ENCODE measurements around the gene MARCHF7. TPM values are rescaled to one million over a fixed set of nuclear protein-coding genes. Genes with fewer than 3 reads are reported as not detected.

Gene MARCHF7
- total RNA-seq, 1 experiment from 2014 or later = 90.7 TPM

GRCh38 chr2:159710601-159711180 lies 1.6 kb upstream of the MARCHF7 start:
- no peak for DNase-seq
- ChIA-PET POLR2A (no interaction called here), CTCF (no interaction called here)
- Histone ChIP-seq H3K27me3 (replicated peaks; ENCODE audit: control insufficient read depth, insufficient read depth, low read length) (no peaks in the 10 kb centered on the region), H3K4me1 (peaks cover 26% of the 10 kb centered on the region), H3K4me3 (ENCODE audit: low read depth, low read length) (no peak overlapping the region), H3K36me3 (ENCODE audit: control insufficient read depth, insufficient read depth, low read length) (no peaks in the 10 kb centered on the region), H3K9me3 (no peaks in the 10 kb centered on the region)
- Mint-ChIP-seq H3K27ac (ENCODE audit: unreplicated experiment) (no peak overlapping the region), H3K36me3 (ENCODE audit: insufficient read depth, unreplicated experiment) (peaks cover 38% of the 10 kb centered on the region), H3K4me3 (ENCODE audit: unreplicated experiment) (peak overlapping the region; percentile 26), H3K9me3 (ENCODE audit: unreplicated experiment) (no peaks in the 10 kb centered on the region), H3K4me1 (ENCODE audit: low read depth, unreplicated experiment) (peaks cover 25% of the 10 kb centered on the region), H3K27me3 (ENCODE audit: insufficient read depth, unreplicated experiment) (no peaks in the 10 kb centered on the region)
- intact Hi-C loops (cut with micrococcal nuclease; ENCODE audit: unreplicated experiment) = loop anchor here (5.0 kb wide), 1 partner anchor 423 kb away; the partner anchor contains the start of gene WDSUB1
- TF ChIP-seq CTCF (IDR thresholded peaks at IDR 0.05; ENCODE audit: insufficient read depth in 1 of 2, low read depth in 1 of 2, low read length in 1 of 2, severe bottlenecking in 1 of 2, unreplicated experiment in 1 of 2) = no peak
- no TSS peak for BruUV-seq (replicated peaks)

DNA sequence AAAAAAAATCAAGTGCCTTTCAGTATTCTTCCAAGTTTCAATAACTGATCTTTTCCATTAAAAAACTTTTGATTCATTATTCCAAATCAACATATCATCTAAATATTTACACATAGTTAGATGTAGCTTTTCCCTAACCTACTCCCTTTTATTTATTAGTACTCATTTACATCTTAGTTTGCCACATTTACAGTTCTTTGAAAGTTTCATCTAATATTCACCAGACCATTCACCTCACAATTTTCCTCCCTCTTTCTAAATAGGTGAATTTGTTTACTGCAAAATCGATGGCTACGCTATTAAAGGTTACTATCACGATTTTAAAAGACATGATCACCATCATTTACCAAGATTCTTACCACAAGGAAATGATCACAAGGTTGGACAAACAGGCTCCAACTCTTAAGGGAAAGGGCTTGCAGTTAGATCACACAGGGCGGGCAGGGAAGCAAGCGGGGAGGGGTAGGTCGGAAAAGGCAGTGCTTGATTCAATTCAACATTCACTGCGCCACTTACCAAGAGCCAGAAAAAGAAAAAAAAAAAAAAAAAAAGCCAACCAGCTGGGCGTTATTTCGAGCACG lies 654 bp upstream of the MARCHF7 start:
- H3K4me3 Mint-ChIP-seq (ENCODE audit: unreplicated experiment) = peak overlapping the region; percentile 98
- H3K4me3 ChIP-seq (ENCODE audit: low read depth, low read length) = peak overlapping the region; percentile 100
- POLR2A ChIA-PET = interaction anchor here (0.5 to 2.0 kb wide), 11 partner anchors 22 to 440 kb away, joined by 3 to 32 read pairs (median 4); partner anchors contain the start of gene BAZ2B
- intact Hi-C loops (cut with micrococcal nuclease; ENCODE audit: unreplicated experiment) = loop anchor here (1.0 to 5.0 kb wide), 3 partner anchors 96 to 424 kb away; partner anchors contain the start of gene WDSUB1
- H3K4me1 Mint-ChIP-seq (ENCODE audit: low read depth, unreplicated experiment) = peaks cover 18% of the 10 kb centered on the region
- no peaks in the 10 kb centered on the region for H3K27me3 ChIP-seq (replicated peaks; ENCODE audit: control insufficient read depth, insufficient read depth, low read length)
- H3K9me3 Mint-ChIP-seq (ENCODE audit: unreplicated experiment) = no peaks in the 10 kb centered on the region
- H3K27ac Mint-ChIP-seq (ENCODE audit: unreplicated experiment) = peak overlapping the region; percentile 99
- DNase-seq = no peak
- TSS peak; percentile 60 for BruUV-seq (replicated peaks)
- no peaks in the 10 kb centered on the region for H3K36me3 ChIP-seq (ENCODE audit: control insufficient read depth, insufficient read depth, low read length)
- no peaks in the 10 kb centered on the region for H3K9me3 ChIP-seq
- peaks cover 47% of the 10 kb centered on the region for H3K36me3 Mint-ChIP-seq (ENCODE audit: insufficient read depth, unreplicated experiment)
- H3K27me3 Mint-ChIP-seq (ENCODE audit: insufficient read depth, unreplicated experiment) = no peaks in the 10 kb centered on the region
- H3K4me1 ChIP-seq = peaks cover 21% of the 10 kb centered on the region
- CTCF ChIA-PET = interaction anchor here (0.6 to 1.5 kb wide), 7 partner anchors 12 to 527 kb away, joined by 3 to 25 read pairs (median 3); no protein-coding TSS in a partner anchor
- no peak for TF ChIP-seq CTCF (IDR thresholded peaks at IDR 0.05; ENCODE audit: insufficient read depth in 1 of 2, low read depth in 1 of 2, low read length in 1 of 2, severe bottlenecking in 1 of 2, unreplicated experiment in 1 of 2)

DNA sequence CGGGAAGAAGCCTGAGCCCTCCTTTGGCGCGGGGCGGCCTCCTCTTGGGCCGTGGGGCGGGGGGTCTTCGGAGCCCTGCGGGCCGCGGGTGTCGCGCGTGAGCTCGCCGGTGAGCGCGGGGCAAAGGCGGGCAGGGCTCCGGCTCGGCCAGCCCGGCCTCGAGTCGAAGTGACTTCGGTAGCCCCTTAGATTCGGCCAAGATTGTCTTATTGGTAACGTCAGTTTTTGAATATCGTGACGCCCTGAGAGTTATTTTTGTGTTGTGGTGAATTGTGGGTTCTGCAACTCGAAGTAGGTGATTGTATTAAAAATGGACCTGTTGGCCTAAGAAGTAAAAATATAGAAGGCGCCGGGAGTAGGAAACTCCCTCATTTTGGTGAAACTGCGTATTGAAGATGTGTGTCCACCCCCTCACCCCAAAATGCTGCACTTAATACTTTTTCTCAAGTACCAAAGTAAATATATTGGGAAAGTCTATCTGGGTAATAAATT lies 669 bp downstream of the MARCHF7 start:
- Mint-ChIP-seq H3K27ac (ENCODE audit: unreplicated experiment) (peak overlapping the region; percentile 99), H3K27me3 (ENCODE audit: insufficient read depth, unreplicated experiment) (no peaks in the 10 kb centered on the region), H3K4me3 (ENCODE audit: unreplicated experiment) (peak overlapping the region; percentile 98), H3K9me3 (ENCODE audit: unreplicated experiment) (no peaks in the 10 kb centered on the region), H3K36me3 (ENCODE audit: insufficient read depth, unreplicated experiment) (peaks cover 57% of the 10 kb centered on the region), H3K4me1 (ENCODE audit: low read depth, unreplicated experiment) (peaks cover 18% of the 10 kb centered on the region)
- peak overlapping the region; percentile 100 for H3K4me3 ChIP-seq (ENCODE audit: low read depth, low read length)
- no peak for DNase-seq
- no peaks in the 10 kb centered on the region for H3K9me3 ChIP-seq
- 0 out of 2 replicates have a peak, but pooled peaks cover 2% of the 10 kb centered on the region for H3K36me3 ChIP-seq (ENCODE audit: control insufficient read depth, insufficient read depth, low read length)
- H3K4me1 ChIP-seq = peaks cover 19% of the 10 kb centered on the region
- H3K27me3 ChIP-seq (replicated peaks; ENCODE audit: control insufficient read depth, insufficient read depth, low read length) = no peaks in the 10 kb centered on the region
- ChIA-PET CTCF (interaction anchor here (0.7 to 1.5 kb wide), 2 partner anchors 43 to 155 kb away, joined by 3 to 25 read pairs; no protein-coding TSS in a partner anchor), POLR2A (interaction anchor here (0.6 to 2.0 kb wide), 2 partner anchors 98 to 156 kb away, joined by 3 to 22 read pairs; no protein-coding TSS in a partner anchor)
- BruUV-seq (replicated peaks) = no TSS peak
- intact Hi-C loops (cut with micrococcal nuclease; ENCODE audit: unreplicated experiment) = loop anchor here (1.0 to 5.0 kb wide), 3 partner anchors 98 to 426 kb away; partner anchors contain the start of gene WDSUB1
- TF ChIP-seq CTCF (IDR thresholded peaks at IDR 0.05; ENCODE audit: insufficient read depth in 1 of 2, low read depth in 1 of 2, low read length in 1 of 2, severe bottlenecking in 1 of 2, unreplicated experiment in 1 of 2) = no peak

Measured in Caco-2 (cell line).